GM12878 (cell line): ENCODE measurements around the gene CTBS. TPM values are rescaled to one million over a fixed set of nuclear protein-coding genes. Genes with fewer than 3 reads are reported as not detected.

Experiments
- ATAC-seq: fragments of 200-7000 bp; cut with Tn5 transposase; 3 replicates; pipeline ENCODE4 v1.9.1; 2020; ENCODE audit warnings: mild to moderate bottlenecking, moderate library complexity
- BruUV-seq: library from RNA; stranded (reverse); fragments of 400-500 nt; replicated peaks from 2 replicates; lab custom pipeline; 2021; lab: Mats Ljungman, UMichigan
- CTCF ChIA-PET: fragments of 300-600 bp; sonication (Branson Sonifier 250); formaldehyde crosslinking; extraction: SDS; loops from one replicate; lab custom pipeline; 2021; ENCODE audit warnings: inconsistent platforms; lab: Yijun Ruan, JAX
- POLR2A ChIA-PET: fragments of 350-600 bp; formaldehyde crosslinking; extraction: SDS; loops from one replicate; lab custom pipeline; 2021; ENCODE audit warnings: inconsistent platforms; lab: Charles Lee
- RAD21 ChIA-PET: fragments of 300-600 bp; sonication (Branson Sonifier 250); formaldehyde crosslinking; loops from one replicate; lab custom pipeline; 2023; ENCODE audit warnings: antibody characterized with exemption; ENCODE audit not compliant: unreplicated experiment; lab: Charles Lee
- SMC1A ChIA-PET: fragments of 300-600 bp; sonication (Branson Sonifier 250); formaldehyde crosslinking; loops from one replicate; lab custom pipeline; 2023; ENCODE audit not compliant: unreplicated experiment, uncharacterized antibody; lab: Charles Lee
- DNase-seq: peaks from one replicate; pipeline ENCODE4 v3.0.0-alpha.2; 2011; ENCODE audit warnings: low read depth, low spot score
- FAIRE-seq: peaks from 3 replicates; lab custom pipeline; 2011; peaks lifted over from hg19 to GRCh38; lab: Jason Lieb, UNC
- H2AFZ ChIP-seq: 2 replicates; pipeline ENCODE4 v1.6.0; 2011; ENCODE audit warnings: low read depth, low read length, control low read depth; ENCODE audit not compliant: control insufficient read depth
- H3K27ac ChIP-seq: 2 replicates; pipeline ENCODE4 v1.5.1; 2011; ENCODE audit warnings: control low read depth; ENCODE audit not compliant: control insufficient read depth, insufficient read depth
- H3K27me3 ChIP-seq, 2 experiments: replicated peaks in 1 of 2; 2 replicates each; pipeline versions ENCODE4 v1.6.0 to v1.6.1; 2011; ENCODE audit warnings: low read length in 1 of 2; ENCODE audit not compliant: control insufficient read depth in 2 of 2, insufficient read depth in 2 of 2
- H3K36me3 ChIP-seq, 2 experiments: 2 replicates each; pipeline ENCODE4 v1.5.1; 2011; ENCODE audit warnings: low read length in 1 of 2; ENCODE audit not compliant: control insufficient read depth in 2 of 2, insufficient read depth in 2 of 2
- H3K4me1 ChIP-seq: 2 replicates; pipeline ENCODE4 v1.6.1; 2011; ENCODE audit warnings: mild to moderate bottlenecking, low read length, moderate library complexity, mixed read lengths; ENCODE audit not compliant: control insufficient read depth, insufficient read depth
- H3K4me2 ChIP-seq: 2 replicates; pipeline ENCODE4 v1.6.0; 2011; ENCODE audit warnings: control low read depth; ENCODE audit not compliant: control insufficient read depth, insufficient read depth
- H3K4me3 ChIP-seq: fragments of 200-600 bp; sonication (generic); 2 replicates; pipeline ENCODE4 v1.5.1; 2016
- H3K79me2 ChIP-seq: 2 replicates; pipeline ENCODE4 v1.6.0; 2011; ENCODE audit warnings: low read length; ENCODE audit not compliant: control insufficient read depth, insufficient read depth
- H3K9ac ChIP-seq: 2 replicates; pipeline ENCODE4 v1.8.0; 2011; ENCODE audit warnings: low read length, control low read depth, mixed read lengths; ENCODE audit not compliant: control insufficient read depth, insufficient read depth
- H3K9me3 ChIP-seq: replicated peaks from 3 replicates; pipeline ENCODE4 v1.5.1; 2011; ENCODE audit warnings: mild to moderate bottlenecking, low read length; ENCODE audit not compliant: control insufficient read depth, insufficient read depth
- H4K20me1 ChIP-seq: 2 replicates; pipeline ENCODE4 v1.6.0; 2011; ENCODE audit not compliant: control insufficient read depth, insufficient read depth
- BACH1 ChIP-seq: fragments of 450-650 bp; IDR thresholded peaks from 2 replicates; pipeline ENCODE4 v1.6.1; 2017; ENCODE audit warnings: mild to moderate bottlenecking, borderline replicate concordance
- CBFB ChIP-seq: IDR thresholded peaks from 2 replicates; pipeline ENCODE4 v1.6.1; 2016; ENCODE audit warnings: antibody characterized with exemption, low read depth
- CHD2 ChIP-seq: IDR thresholded peaks from 2 replicates; pipeline ENCODE4 v1.6.1; 2011; ENCODE audit warnings: low read depth, low read length, improper control_type of control experiment, borderline replicate concordance
- CREB1 ChIP-seq: IDR thresholded peaks from 2 replicates; pipeline ENCODE4 v1.6.1; 2012; ENCODE audit warnings: low read depth, mild to moderate bottlenecking, inconsistent platforms
- DPF2 ChIP-seq: fragments of 450-650 bp; IDR thresholded peaks from 2 replicates; pipeline ENCODE4 v1.6.1; 2017; ENCODE audit warnings: mild to moderate bottlenecking
- EED ChIP-seq: sonication (generic); IDR thresholded peaks from 2 replicates; pipeline ENCODE4 v1.6.1; 2016; ENCODE audit warnings: antibody characterized with exemption, low read depth
- FOS ChIP-seq: IDR thresholded peaks from 3 replicates; pipeline ENCODE4 v1.6.1; 2011; ENCODE audit warnings: borderline replicate concordance; ENCODE audit not compliant: insufficient read length; ENCODE audit errors: extremely low read depth
- FOXM1 ChIP-seq: IDR thresholded peaks from 2 replicates; pipeline ENCODE4 v1.6.1; 2012; ENCODE audit warnings: low read depth, mild to moderate bottlenecking, inconsistent platforms, low read length, moderate library complexity
- HCFC1 ChIP-seq: fragments of 150-350 bp; IDR thresholded peaks from 2 replicates; pipeline ENCODE4 v1.6.1; 2014; ENCODE audit warnings: low read length
- HSF1 ChIP-seq: fragments of 150-350 bp; IDR thresholded peaks from 2 replicates; pipeline ENCODE4 v1.6.1; 2014; ENCODE audit warnings: mild to moderate bottlenecking, low read depth, low read length
- IRF4 ChIP-seq: IDR thresholded peaks from 2 replicates; pipeline ENCODE4 v1.6.1; 2011; ENCODE audit warnings: low read depth, low read length
- PKNOX1 ChIP-seq: fragments of 450-650 bp; IDR thresholded peaks from 2 replicates; pipeline ENCODE4 v1.6.1; 2016; ENCODE audit warnings: mild to moderate bottlenecking
- RAD51 ChIP-seq: fragments of 450-650 bp; IDR thresholded peaks from 2 replicates; pipeline ENCODE4 v1.6.1; 2016; ENCODE audit warnings: moderate library complexity, mild to moderate bottlenecking, inconsistent platforms
- SIX5 ChIP-seq: IDR thresholded peaks from 2 replicates; pipeline ENCODE4 v1.6.1; 2011; ENCODE audit warnings: mild to moderate bottlenecking, low read depth, low read length, moderate library complexity; ENCODE audit not compliant: severe bottlenecking
- SMARCA5 ChIP-seq: fragments of 450-650 bp; IDR thresholded peaks from 2 replicates; pipeline ENCODE4 v1.6.1; 2017; ENCODE audit warnings: mild to moderate bottlenecking
- TAF1 ChIP-seq: IDR thresholded peaks from 2 replicates; pipeline ENCODE4 v1.6.1; 2011; ENCODE audit warnings: mild to moderate bottlenecking, low read depth, low read length, borderline replicate concordance
- WGBS: methylation state at CpG from one replicate; pipeline ENCODE4 v1.1.6; 2016; ENCODE audit warnings: low lambda C conversion rate; ENCODE audit not compliant: insufficient replicate concordance, insufficient coverage; ENCODE audit errors: missing lambda C conversion rate; 5-methylcytosine and 5-hydroxymethylcytosine counted together
- in situ Hi-C: fragments of 300-500 bp; cut with MboI; formaldehyde crosslinking; loops from 9 replicates; pipeline ENCODE4 v1.14.3; 2018; ENCODE audit warnings: mixed read lengths
- intact Hi-C: fragments of 100-400 bp; cut with micrococcal nuclease; formaldehyde crosslinking; loops from one replicate; pipeline ENCODE4 v1.14.2; 2022; ENCODE audit not compliant: unreplicated experiment
- polyA plus RNA-seq, 11 experiments: library from polyadenylated mRNA; depleted of rRNA in 4 of 11; unstranded in 6 of 11; stranded (reverse) in 5 of 11; fragments of >200 nt; fragmentation: Nextera tagmentation in 4 of 11; fragmentation: Illumina TruSeq in 1 of 11; extraction: Ambion mirVana in 4 of 11; extraction: Trizol in 1 of 11; gene quantifications; 1 replicate in 1 of 11; 2 replicates in 10 of 11; pipeline versions ENCODE4 v1.2.1 to v1.2.3, GENCODE V29; 2011 to 2016; ENCODE audit warnings: inconsistent platforms in 2 of 11, missing spikeins in 2 of 11, low read depth in 1 of 11
- total RNA-seq, 4 experiments: library from RNA; depleted of rRNA in 3 of 4; stranded (reverse); fragments of >200 nt in 3 of 4; fragmentation: Illumina TruSeq in 1 of 4; extraction: Trizol in 1 of 4; gene quantifications; 2 replicates each; pipeline versions ENCODE4 v1.2.1 to v1.2.3, GENCODE V29; 2013 to 2021
- TF ChIP-seq, protein P1 (sequence below): IDR thresholded peaks from 2 replicates; pipeline ENCODE4 v1.6.1; 2012; ENCODE audit warnings: low read length, inconsistent platforms

Gene CTBS
- total and polyA plus RNA-seq, 10 of the 15 experiments (the other 5 are each of a cell fraction or from before 2014, with no cell fraction given): 4.3 to 21.2 (median 12.3) TPM

GRCh38 chr1:84587099-84587498 is 12.9 kb upstream of the CTBS start:
- ChIA-PET CTCF (interaction anchor here (1.0 kb wide), 1 partner anchor 14 kb away, joined by 3 read pairs; no protein-coding TSS in a partner anchor), POLR2A (no interaction called here), SMC1A (no interaction called here), RAD21 (interaction anchor here (1.5 kb wide), 1 partner anchor 33 kb away, joined by 3 read pairs; no protein-coding TSS in a partner anchor)
- 96% methylated on average over 3 of the region's 3 CpGs for whole genome bisulfite sequencing
- H3K4me2 ChIP-seq: no peak overlapping the region
- no peaks in the 10 kb centered on the region for H3K79me2 ChIP-seq
- no peak overlapping the region for H2AFZ ChIP-seq
- no peaks in the 10 kb centered on the region for H4K20me1 ChIP-seq
- H3K36me3 ChIP-seq: no peaks in the 10 kb centered on the region
- no peak for FAIRE-seq
- peaks cover 2% of the 10 kb centered on the region; the same call in 2 of the 3 replicates for H3K9me3 ChIP-seq
- TF ChIP-seq IRF4 (no peak), HSF1 (no peak), BACH1 (no peak), HCFC1 (no peak), CBFB (no peak), SMARCA5 (no peak), TAF1 (no peak), SIX5 (no peak), CREB1 (no peak), FOS (no peak), RAD51 (no peak), DPF2 (no peak), EED (no peak), PKNOX1 (no peak), CHD2 (no peak), FOXM1 (no peak)
- TF ChIP-seq, protein P1, sequence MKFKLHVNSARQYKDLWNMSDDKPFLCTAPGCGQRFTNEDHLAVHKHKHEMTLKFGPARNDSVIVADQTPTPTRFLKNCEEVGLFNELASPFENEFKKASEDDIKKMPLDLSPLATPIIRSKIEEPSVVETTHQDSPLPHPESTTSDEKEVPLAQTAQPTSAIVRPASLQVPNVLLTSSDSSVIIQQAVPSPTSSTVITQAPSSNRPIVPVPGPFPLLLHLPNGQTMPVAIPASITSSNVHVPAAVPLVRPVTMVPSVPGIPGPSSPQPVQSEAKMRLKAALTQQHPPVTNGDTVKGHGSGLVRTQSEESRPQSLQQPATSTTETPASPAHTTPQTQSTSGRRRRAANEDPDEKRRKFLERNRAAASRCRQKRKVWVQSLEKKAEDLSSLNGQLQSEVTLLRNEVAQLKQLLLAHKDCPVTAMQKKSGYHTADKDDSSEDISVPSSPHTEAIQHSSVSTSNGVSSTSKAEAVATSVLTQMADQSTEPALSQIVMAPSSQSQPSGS: no peak
- H3K27ac ChIP-seq: no peak overlapping the region
- BruUV-seq: no TSS peak
- no peak for DNase-seq
- H3K9ac ChIP-seq: no peak overlapping the region
- no peak for ATAC-seq
- intact Hi-C loops (no loop called here), in situ Hi-C loops (loop anchor here (5.0 kb wide), 1 partner anchor 50 kb away; no protein-coding TSS in a partner anchor)
- H3K4me3 ChIP-seq: no peak overlapping the region
- H3K27me3 ChIP-seq: no peaks in the 10 kb centered on the region
- H3K4me1 ChIP-seq: peaks cover 3% of the 10 kb centered on the region
